Body of pancreas (tissue), 4 donors: ENCODE measurements around the gene TMEM222. TPM values are rescaled to one million over a fixed set of nuclear protein-coding genes. Genes with fewer than 3 reads are reported as not detected.
A peak's percentile ranks its signal among the peaks of the same experiment; 100 is the strongest.

ENCODE experiments used
- ATAC-seq: fragments of 150-250 bp; one replicate; pipeline ENCODE4 v1.9.1; 2016
- DNase-seq, 4 donors: peaks; one replicate each; pipeline ENCODE4 v3.0.0-alpha.2; 2019
- H3K27ac ChIP-seq, 4 donors: fragments of 200-600 bp; sonication (generic); 1 replicate in 3 of 4; 2 replicates in 1 of 4; pipeline versions ENCODE4 v1.5.1 to v1.6.1; 2016 to 2019; ENCODE audit warnings: mild to moderate bottlenecking in 1 of 4, mixed read lengths in 1 of 4, moderate library complexity in 1 of 4
- H3K27me3 ChIP-seq, 2 donors: fragments of 200-600 bp; sonication (generic); one replicate each; pipeline ENCODE4 v1.6.0; 2016; ENCODE audit warnings: mild to moderate bottlenecking in 1 of 2
- H3K36me3 ChIP-seq, 2 donors: fragments of 200-600 bp; sonication (generic); replicated peaks in 1 of 2; 2 replicates each; pipeline ENCODE4 v1.5.1; 2016; ENCODE audit warnings: low read depth in 2 of 2; ENCODE audit not compliant: insufficient read depth in 1 of 2
- H3K4me1 ChIP-seq: fragments of 200-600 bp; sonication (generic); one replicate; pipeline ENCODE4 v1.6.0; 2016
- H3K4me3 ChIP-seq, 2 donors: fragments of 200-600 bp; sonication (generic); 1 replicate in 1 of 2; 2 replicates in 1 of 2; pipeline ENCODE4 v1.5.1; 2016 to 2019
- H3K9me3 ChIP-seq, 3 donors: fragments of 200-600 bp; sonication (generic); 1 replicate in 2 of 3; 2 replicates in 1 of 3; pipeline ENCODE4 v1.5.1; 2016
- CTCF ChIP-seq, 7 experiments: fragments of 450-650 bp in 4 of 7; fragments of 200-600 bp in 3 of 7; sonication (generic) in 3 of 7; IDR thresholded peaks; one replicate each; pipeline ENCODE4 v1.5.1; 2016 to 2019; ENCODE audit warnings: antibody characterized with exemption in 7 of 7
- POLR2A ChIP-seq, 3 donors: fragments of 450-650 bp; IDR thresholded peaks; one replicate each; pipeline ENCODE4 v1.6.1; 2016; ENCODE audit warnings: antibody characterized with exemption in 3 of 3, mild to moderate bottlenecking in 2 of 3
- WGBS, 2 donors: methylation state at CpG; one replicate each; pipeline ENCODE4 v1.1.5; 2017; 5-methylcytosine and 5-hydroxymethylcytosine counted together
- intact Hi-C: fragments of 100-400 bp; cut with DNase I; formaldehyde crosslinking; loops from one replicate; pipeline ENCODE4 v1.15.1; 2023
- total RNA-seq, 2 donors: library from RNA; depleted of rRNA; stranded (reverse); fragments of >200 nt; gene quantifications; one replicate each; pipeline ENCODE4 v1.1.0, GENCODE V29; 2016

The TMEM222 gene
- total RNA-seq, 2 donors from 2014 or later = 8.6 to 20.0 TPM

DNA sequence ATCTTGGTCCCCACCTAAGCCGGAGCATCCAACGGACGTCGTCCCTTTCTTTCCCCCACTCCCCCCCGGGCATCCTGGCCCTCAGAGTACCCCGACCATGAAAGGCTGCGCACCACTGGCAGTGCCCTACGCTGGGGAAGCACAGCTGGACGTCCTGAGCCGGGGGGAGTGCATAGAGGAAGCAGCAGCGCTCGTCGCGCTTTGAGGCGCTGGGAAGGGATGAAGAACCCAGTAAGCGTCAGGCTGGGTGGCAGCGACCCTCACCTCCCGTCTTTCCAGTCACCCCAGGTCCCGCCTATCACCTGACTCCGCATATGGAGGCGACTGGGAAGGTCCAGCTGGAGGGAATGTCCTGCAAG, 39.1 kb downstream of the TMEM222 start:
- H3K4me3 ChIP-seq = no peak overlapping the region
- ATAC-seq = no peak

DNA sequence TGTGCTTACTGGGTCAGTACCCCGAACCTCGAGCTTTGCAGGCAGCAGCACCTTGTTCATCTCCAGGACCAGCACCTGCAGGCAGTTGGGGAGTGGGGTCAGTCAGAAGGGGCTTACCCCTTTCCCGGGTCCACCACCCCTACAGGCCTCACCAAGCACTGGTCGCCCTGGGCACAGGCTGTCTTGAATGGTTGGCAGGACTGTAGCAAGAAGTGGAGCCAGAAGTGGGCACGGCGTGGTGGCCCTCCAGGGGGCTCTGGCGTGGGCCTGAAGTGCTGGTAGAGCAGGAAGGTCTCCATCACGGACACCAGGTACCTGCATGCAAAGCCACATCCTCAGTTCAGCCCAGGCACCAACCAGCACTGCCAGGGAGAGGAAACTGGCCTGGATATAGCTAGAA, 39.6 kb downstream of the TMEM222 start:
- TF ChIP-seq CTCF (IDR thresholded peaks at IDR 0.05) = no peak
- no peak for TF ChIP-seq POLR2A (IDR thresholded peaks at IDR 0.05)
- no peak for DNase-seq
- intact Hi-C loops = no loop called here
- ATAC-seq = no peak
- 94 to 100% methylated on average over 1 to 8 of the region's 8 CpGs for WGBS, 2 donors
- Histone ChIP-seq H3K36me3 (no peaks in the 10 kb centered on the region), H3K4me3 (no peak overlapping the region), H3K27me3 (no peaks in the 10 kb centered on the region), H3K27ac (no peak overlapping the region), H3K4me1 (peaks cover 33% of the 10 kb centered on the region), H3K9me3 (no peaks in the 10 kb centered on the region)

More for the DNA sequence above, 39.1 kb downstream of the TMEM222 start:
- no peaks in the 10 kb centered on the region for H3K36me3 ChIP-seq
- no peak for DNase-seq
- no peaks in the 10 kb centered on the region for H3K9me3 ChIP-seq
- TF ChIP-seq CTCF (IDR thresholded peaks at IDR 0.05) = no peak
- TF ChIP-seq POLR2A (IDR thresholded peaks at IDR 0.05) = no peak
- no peak overlapping the region for H3K27ac ChIP-seq
- 80 to 88% methylated on average over 21 of the region's 21 CpGs for WGBS, 2 donors
- peaks cover 33% of the 10 kb centered on the region for H3K4me1 ChIP-seq
- intact Hi-C loops = no loop called here
- H3K27me3 ChIP-seq = no peaks in the 10 kb centered on the region

GRCh38 chr1:27363766-27364695, 42.1 kb downstream of the TMEM222 start:
- no peak for DNase-seq

DNA sequence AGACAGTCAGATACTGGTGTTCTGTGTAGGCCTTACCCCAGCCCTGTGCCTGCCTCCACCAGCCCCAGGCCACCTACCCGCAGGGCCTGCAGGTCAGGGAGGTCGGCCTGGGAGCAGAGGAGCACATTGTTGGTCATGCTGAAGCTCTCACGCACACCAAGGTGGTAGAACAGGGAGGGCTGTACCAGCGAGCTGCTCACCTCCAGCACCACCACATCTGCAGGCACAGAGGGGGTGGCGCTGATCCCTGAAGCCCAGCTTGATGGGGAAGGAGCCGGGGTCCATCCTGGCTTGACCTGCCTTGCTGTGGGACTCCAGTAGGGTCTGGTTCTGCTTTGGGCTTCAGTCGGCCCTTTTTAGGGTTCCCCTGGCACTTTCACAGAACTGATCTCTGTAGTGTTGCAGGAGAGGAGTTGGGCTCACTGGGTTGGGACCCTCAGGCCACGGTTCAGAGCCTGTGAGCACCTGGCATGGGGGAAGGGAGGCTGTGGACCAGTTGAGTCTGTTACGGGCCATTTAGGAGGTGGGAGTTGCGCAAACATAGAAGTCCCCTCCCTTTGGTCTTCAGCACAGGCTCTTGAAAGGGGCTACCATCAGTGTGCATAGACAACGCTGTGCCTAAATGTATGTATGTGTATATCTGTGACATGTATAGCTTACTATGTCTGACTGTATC, 42.9 kb downstream of the TMEM222 start:
- H3K9me3 ChIP-seq = no peaks in the 10 kb centered on the region
- H3K36me3 ChIP-seq = no peaks in the 10 kb centered on the region
- ATAC-seq (no peak), DNase-seq (no peak)
- intact Hi-C loops = no loop called here
- H3K4me1 ChIP-seq = peaks cover 32% of the 10 kb centered on the region
- WGBS, 2 donors = 67 to 75% methylated on average over 2 to 9 of the region's 11 CpGs
- H3K27me3 ChIP-seq = no peaks in the 10 kb centered on the region
- no peak for TF ChIP-seq CTCF (IDR thresholded peaks at IDR 0.05)
- H3K4me3 ChIP-seq = no peak overlapping the region
- H3K27ac ChIP-seq = peak overlapping the region; percentile 57 to 90 (median 78)

More at GRCh38 chr1:27363766-27364695, 42.1 kb downstream of the TMEM222 start:
- no peaks in the 10 kb centered on the region for H3K9me3 ChIP-seq
- H3K27me3 ChIP-seq = no peaks in the 10 kb centered on the region
- TF ChIP-seq POLR2A (IDR thresholded peaks at IDR 0.05) (no peak), CTCF (IDR thresholded peaks at IDR 0.05) (no peak)
- H3K4me1 ChIP-seq = peaks cover 32% of the 10 kb centered on the region
- H3K36me3 ChIP-seq = no peaks in the 10 kb centered on the region
- ATAC-seq = no peak
- no peak overlapping the region for H3K27ac ChIP-seq
- whole genome bisulfite sequencing, 2 donors = 86 to 88% methylated on average over 13 to 26 of the region's 26 CpGs
- intact Hi-C loops = no loop called here
- no peak overlapping the region for H3K4me3 ChIP-seq
